Kidney (tissue), 14 donors: ENCODE results near the gene ATG101. TPM values are rescaled to one million over a fixed set of nuclear protein-coding genes. Genes with fewer than 3 reads are reported as not detected.
A peak's percentile ranks its signal among the peaks of the same experiment; 100 is the strongest.

Experiments used
- DNase-seq, 5 donors: peaks; one replicate each; pipeline ENCODE4 v3.0.0-alpha.2; 2013 to 2020
- FAIRE-seq: peaks from 2 replicates; lab custom pipeline; 2012; peaks lifted over from hg19 to GRCh38; lab: Jason Lieb, UNC
- H3K27ac ChIP-seq, 2 donors: one replicate each; pipeline ENCODE4 v1.7.0; 2013; ENCODE audit warnings: low read depth in 2 of 2, low read length in 2 of 2, inconsistent platforms in 1 of 2
- H3K27me3 ChIP-seq: one replicate; pipeline ENCODE4 v1.7.1; 2013; ENCODE audit warnings: low read length, inconsistent platforms; ENCODE audit not compliant: control insufficient read depth, insufficient read depth
- H3K36me3 ChIP-seq, 3 donors: one replicate each; pipeline versions ENCODE4 v1.7.0 to v1.7.1; 2013; ENCODE audit warnings: low read length in 3 of 3, control low read depth in 1 of 3, inconsistent platforms in 1 of 3; ENCODE audit not compliant: insufficient read depth in 3 of 3, control insufficient read depth in 2 of 3
- H3K4me1 ChIP-seq, 3 donors: one replicate each; pipeline versions ENCODE4 v1.7.0 to v1.7.1; 2013; ENCODE audit warnings: low read length in 3 of 3, inconsistent platforms in 1 of 3, low read depth in 1 of 3; ENCODE audit not compliant: control insufficient read depth in 2 of 3, insufficient read depth in 2 of 3
- H3K4me3 ChIP-seq, 3 donors: one replicate each; pipeline versions ENCODE4 v1.7.0 to v1.8.1; 2013; ENCODE audit warnings: low read length in 3 of 3, control low read depth in 1 of 3, inconsistent platforms in 1 of 3
- H3K9ac ChIP-seq, 3 donors: one replicate each; pipeline versions ENCODE4 v1.7.0 to v1.7.1; 2013; ENCODE audit warnings: low read length in 3 of 3, control low read depth in 1 of 3, inconsistent platforms in 1 of 3
- H3K9me3 ChIP-seq, 3 donors: one replicate each; pipeline versions ENCODE4 v1.7.0 to v1.7.1; 2013; ENCODE audit warnings: low read length in 3 of 3, control low read depth in 1 of 3, inconsistent platforms in 1 of 3; ENCODE audit not compliant: control insufficient read depth in 2 of 3, insufficient read depth in 1 of 3
- intact Hi-C: fragments of 100-400 bp; cut with DNase I; formaldehyde crosslinking; loops from one replicate; pipeline ENCODE4 v1.11.1; 2022
- polyA plus RNA-seq: library from polyadenylated mRNA; stranded (reverse); fragments of 350-450 nt; fragmentation: Illumina TruSeq; extraction: RNeasy Lipid Tissue Mini Kit (QIAGEN cat#74804); gene quantifications from one replicate; pipeline ENCODE4 v1.2.3, GENCODE V29; 2014; ENCODE audit warnings: low read depth, low replicate concordance; ENCODE audit not compliant: insufficient read depth
- total RNA-seq: library from RNA; stranded (reverse); fragmentation: NEBNext Ultra II Directional; extraction: Animal tissue kit (Norgen Biotek cat#: 25700); gene quantifications from one replicate; pipeline ENCODE4 v1.2.1, GENCODE V29; 2021
- TF ChIP-seq, protein P1 (sequence below): IDR thresholded peaks from 3 replicates; pipeline ENCODE4 v1.5.1; 2012; ENCODE audit warnings: mild to moderate bottlenecking, moderate library complexity, borderline replicate concordance; ENCODE audit not compliant: insufficient read depth; ENCODE audit errors: extremely low read depth
- donor health status: control.
- donor health status: control.
- donor health status: control.
- donor health status: control.
- donor health status: control.
- donor health status: DM: yes; HTN: yes; CAD: no.
- donor health status: Normal renal cell carcinoma (clear cell type).

The ATG101 gene
- total and polyA plus RNA-seq, 2 donors from 2014 or later, result 32.1 to 53.0 TPM

DNA sequence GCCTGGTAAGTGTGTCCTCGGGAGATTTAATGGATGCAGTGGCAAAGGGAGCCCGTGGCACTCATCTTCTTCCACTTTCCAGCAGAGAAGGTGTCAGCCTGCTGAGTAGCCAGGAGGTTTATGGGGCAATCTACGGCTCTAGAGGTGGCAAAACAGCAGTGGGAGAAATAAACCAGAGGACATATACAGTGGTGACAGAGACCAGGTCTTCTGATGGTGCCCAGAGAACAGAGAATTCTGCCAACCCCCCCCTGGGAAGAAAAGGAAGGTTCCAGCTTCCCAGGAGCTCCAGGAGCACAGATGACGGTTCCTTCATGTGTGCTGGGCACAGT lies 52.7 kb downstream of the ATG101 start:
- no peak for FAIRE-seq
- TF ChIP-seq, protein P1, sequence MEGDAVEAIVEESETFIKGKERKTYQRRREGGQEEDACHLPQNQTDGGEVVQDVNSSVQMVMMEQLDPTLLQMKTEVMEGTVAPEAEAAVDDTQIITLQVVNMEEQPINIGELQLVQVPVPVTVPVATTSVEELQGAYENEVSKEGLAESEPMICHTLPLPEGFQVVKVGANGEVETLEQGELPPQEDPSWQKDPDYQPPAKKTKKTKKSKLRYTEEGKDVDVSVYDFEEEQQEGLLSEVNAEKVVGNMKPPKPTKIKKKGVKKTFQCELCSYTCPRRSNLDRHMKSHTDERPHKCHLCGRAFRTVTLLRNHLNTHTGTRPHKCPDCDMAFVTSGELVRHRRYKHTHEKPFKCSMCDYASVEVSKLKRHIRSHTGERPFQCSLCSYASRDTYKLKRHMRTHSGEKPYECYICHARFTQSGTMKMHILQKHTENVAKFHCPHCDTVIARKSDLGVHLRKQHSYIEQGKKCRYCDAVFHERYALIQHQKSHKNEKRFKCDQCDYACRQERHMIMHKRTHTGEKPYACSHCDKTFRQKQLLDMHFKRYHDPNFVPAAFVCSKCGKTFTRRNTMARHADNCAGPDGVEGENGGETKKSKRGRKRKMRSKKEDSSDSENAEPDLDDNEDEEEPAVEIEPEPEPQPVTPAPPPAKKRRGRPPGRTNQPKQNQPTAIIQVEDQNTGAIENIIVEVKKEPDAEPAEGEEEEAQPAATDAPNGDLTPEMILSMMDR, result no peak
- DNase-seq, result no peak
- Histone ChIP-seq H3K4me1 (peaks cover 4 to 39% (median 10%) of the 10 kb centered on the region in 3 donors), H3K27ac (peak overlapping the region in 1 of 2 donors; percentile 36), H3K9ac (no peak overlapping the region), H3K9me3 (no peaks in the 10 kb centered on the region), H3K4me3 (no peak overlapping the region), H3K36me3 (no peaks in the 10 kb centered on the region), H3K27me3 (no peaks in the 10 kb centered on the region)
- intact Hi-C loops, result no loop called here

DNA sequence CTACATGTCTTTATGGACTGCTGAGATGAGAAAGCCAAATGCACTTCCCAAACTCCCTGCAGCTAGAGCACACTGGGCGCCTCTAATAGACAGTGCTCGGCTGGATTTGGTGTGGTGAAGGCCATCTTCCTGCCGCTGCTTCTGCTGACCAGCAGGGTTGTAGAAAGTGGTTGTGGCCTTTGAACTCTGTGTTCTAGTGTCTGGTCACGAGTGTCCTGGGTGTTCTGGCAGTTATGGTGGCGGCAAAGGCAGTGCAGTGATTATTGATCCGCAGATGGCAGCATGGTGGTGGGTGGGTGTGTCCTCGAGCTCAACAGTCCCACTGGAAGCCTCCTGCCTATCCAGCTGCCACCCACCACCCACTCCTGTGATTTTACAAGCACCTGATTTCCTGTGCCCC lies 53.1 kb downstream of the ATG101 start:
- Histone ChIP-seq H3K9ac (no peak overlapping the region), H3K4me3 (no peak overlapping the region), H3K27ac (no peak overlapping the region), H3K27me3 (no peaks in the 10 kb centered on the region), H3K9me3 (no peaks in the 10 kb centered on the region), H3K4me1 (peaks cover 4 to 39% (median 10%) of the 10 kb centered on the region in 3 donors), H3K36me3 (no peaks in the 10 kb centered on the region)
- no peak for FAIRE-seq
- intact Hi-C loops, result no loop called here
- no peak for DNase-seq
- TF ChIP-seq, protein P1, result no peak

DNA sequence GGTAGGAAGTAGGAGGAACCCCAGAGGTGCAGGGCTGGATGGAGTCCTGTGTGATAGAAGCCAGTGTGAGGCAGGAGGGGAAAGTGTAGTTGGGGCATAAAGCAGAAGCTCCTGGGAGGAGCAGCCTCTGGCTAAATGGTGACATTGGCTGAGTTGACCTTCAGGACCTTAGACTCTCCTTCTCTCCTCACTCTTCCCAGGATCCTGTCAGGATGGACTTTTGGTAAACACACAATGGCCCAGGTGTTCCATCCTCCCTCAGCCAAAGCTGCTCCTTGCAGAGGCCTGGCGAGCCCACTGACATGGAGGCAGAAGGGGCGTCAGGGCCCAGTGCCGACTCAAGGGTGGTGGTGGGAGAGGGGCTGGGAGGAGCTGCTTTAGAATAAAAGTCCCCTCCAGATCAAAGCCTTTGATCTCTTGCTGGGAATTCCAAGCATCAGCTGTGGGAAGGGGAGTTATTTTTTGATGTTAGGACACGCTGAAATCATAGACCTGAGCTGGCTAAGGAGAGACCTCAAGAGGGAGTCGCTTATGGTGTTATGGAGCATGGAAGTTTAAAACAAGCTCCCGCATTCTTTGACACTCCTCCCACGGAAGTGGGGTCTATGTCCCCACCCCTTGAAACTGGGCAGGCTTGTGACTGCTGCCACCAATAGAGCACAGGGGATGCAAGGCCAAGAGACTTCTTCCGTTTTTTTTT lies 53.9 kb downstream of the ATG101 start:
- no peaks in the 10 kb centered on the region for H3K27me3 ChIP-seq
- no peak for FAIRE-seq

More for the DNA sequence above, 53.9 kb downstream of the ATG101 start:
- no peak overlapping the region for H3K9ac ChIP-seq
- peaks cover 4 to 37% (median 6%) of the 10 kb centered on the region in 3 donors for H3K4me1 ChIP-seq
- H3K9me3 ChIP-seq, result no peaks in the 10 kb centered on the region
- intact Hi-C loops, result no loop called here
- no peaks in the 10 kb centered on the region for H3K36me3 ChIP-seq
- TF ChIP-seq, protein P1, result no peak
- peak in 4 of 5 donors; percentile 75 to 82 (median 80) for DNase-seq
- H3K4me3 ChIP-seq, result no peak overlapping the region
- no peak overlapping the region for H3K27ac ChIP-seq
